ENCODE data around the gene RBM5. TPM values are rescaled to one million over a fixed set of nuclear protein-coding genes. Genes with fewer than 3 reads are reported as not detected.

The RBM5 gene
- total RNA-seq, 1 experiment from 2014 or later: 126 TPM

GRCh38 chr3:50124052-50124799 lies 35.5 kb downstream of the RBM5 start:
- Mint-ChIP-seq H3K4me1 (ENCODE audit: low read depth, unreplicated experiment) (peaks cover 8% of the 10 kb centered on the region), H3K4me3 (ENCODE audit: low read depth, unreplicated experiment) (no peak overlapping the region), H3K9me3 (ENCODE audit: low read depth, unreplicated experiment) (no peaks in the 10 kb centered on the region), H3K36me3 (ENCODE audit: insufficient read depth, unreplicated experiment) (peaks cover 38% of the 10 kb centered on the region), H3K27me3 (ENCODE audit: unreplicated experiment) (no peaks in the 10 kb centered on the region), H3K27ac (ENCODE audit: unreplicated experiment) (peak overlapping the region; percentile 38)
- intact Hi-C loops (cut with micrococcal nuclease; ENCODE audit: unreplicated experiment): no loop called here
- BruUV-seq (replicated peaks): no TSS peak
- CTCF ChIA-PET: interaction anchor here (0.6 kb wide), 1 partner anchor 257 kb away, joined by 4 read pairs; no protein-coding TSS in a partner anchor
- no peak for TF ChIP-seq CTCF (IDR thresholded peaks at IDR 0.05; ENCODE audit: unreplicated experiment)
- DNase-seq: no peak

GRCh38 chr3:50124800-50125178 lies 36.1 kb downstream of the RBM5 start:
- no peak overlapping the region for H3K4me3 Mint-ChIP-seq (ENCODE audit: low read depth, unreplicated experiment)
- BruUV-seq (replicated peaks): no TSS peak
- TF ChIP-seq CTCF (IDR thresholded peaks at IDR 0.05; ENCODE audit: unreplicated experiment): no peak
- no peaks in the 10 kb centered on the region for H3K9me3 Mint-ChIP-seq (ENCODE audit: low read depth, unreplicated experiment)
- no peak for DNase-seq
- CTCF ChIA-PET: no interaction called here
- intact Hi-C loops (cut with micrococcal nuclease; ENCODE audit: unreplicated experiment): no loop called here
- H3K4me1 Mint-ChIP-seq (ENCODE audit: low read depth, unreplicated experiment): peaks cover 8% of the 10 kb centered on the region
- peaks cover 32% of the 10 kb centered on the region for H3K36me3 Mint-ChIP-seq (ENCODE audit: insufficient read depth, unreplicated experiment)
- H3K27me3 Mint-ChIP-seq (ENCODE audit: unreplicated experiment): no peaks in the 10 kb centered on the region
- H3K27ac Mint-ChIP-seq (ENCODE audit: unreplicated experiment): no peak overlapping the region

- Mint-ChIP-seq H3K27ac (ENCODE audit: unreplicated experiment) (no peak overlapping the region), H3K4me1 (ENCODE audit: low read depth, unreplicated experiment) (peaks cover 8% of the 10 kb centered on the region), H3K9me3 (ENCODE audit: low read depth, unreplicated experiment) (no peaks in the 10 kb centered on the region), H3K36me3 (ENCODE audit: insufficient read depth, unreplicated experiment) (peaks cover 23% of the 10 kb centered on the region), H3K27me3 (ENCODE audit: unreplicated experiment) (no peaks in the 10 kb centered on the region), H3K4me3 (ENCODE audit: low read depth, unreplicated experiment) (no peak overlapping the region)
- no TSS peak for BruUV-seq (replicated peaks)
- intact Hi-C loops (cut with micrococcal nuclease; ENCODE audit: unreplicated experiment): no loop called here
- CTCF ChIA-PET: interaction anchor here (0.7 kb wide), 1 partner anchor 9 kb away, joined by 3 read pairs; no protein-coding TSS in a partner anchor
- TF ChIP-seq CTCF (IDR thresholded peaks at IDR 0.05; ENCODE audit: unreplicated experiment): no peak
- no peak for DNase-seq
These were observed 37.0 kb downstream of the RBM5 start for GRCh38 chr3:50125541-50126286.

- Mint-ChIP-seq H3K36me3 (ENCODE audit: insufficient read depth, unreplicated experiment) (peaks cover 18% of the 10 kb centered on the region), H3K27me3 (ENCODE audit: unreplicated experiment) (no peaks in the 10 kb centered on the region), H3K4me1 (ENCODE audit: low read depth, unreplicated experiment) (peaks cover 8% of the 10 kb centered on the region), H3K9me3 (ENCODE audit: low read depth, unreplicated experiment) (no peaks in the 10 kb centered on the region), H3K27ac (ENCODE audit: unreplicated experiment) (no peak overlapping the region), H3K4me3 (ENCODE audit: low read depth, unreplicated experiment) (no peak overlapping the region)
- DNase-seq: no peak
- TF ChIP-seq CTCF (IDR thresholded peaks at IDR 0.05; ENCODE audit: unreplicated experiment): no peak
- intact Hi-C loops (cut with micrococcal nuclease; ENCODE audit: unreplicated experiment): no loop called here
- CTCF ChIA-PET: no interaction called here
- no TSS peak for BruUV-seq (replicated peaks)
These were observed 37.8 kb downstream of the RBM5 start for GRCh38 chr3:50126287-50127211.
